ENCODE results near the gene FAM83D.
A peak's percentile ranks its signal among the peaks of the same experiment; 100 is the strongest.

Gene FAM83D

DNA sequence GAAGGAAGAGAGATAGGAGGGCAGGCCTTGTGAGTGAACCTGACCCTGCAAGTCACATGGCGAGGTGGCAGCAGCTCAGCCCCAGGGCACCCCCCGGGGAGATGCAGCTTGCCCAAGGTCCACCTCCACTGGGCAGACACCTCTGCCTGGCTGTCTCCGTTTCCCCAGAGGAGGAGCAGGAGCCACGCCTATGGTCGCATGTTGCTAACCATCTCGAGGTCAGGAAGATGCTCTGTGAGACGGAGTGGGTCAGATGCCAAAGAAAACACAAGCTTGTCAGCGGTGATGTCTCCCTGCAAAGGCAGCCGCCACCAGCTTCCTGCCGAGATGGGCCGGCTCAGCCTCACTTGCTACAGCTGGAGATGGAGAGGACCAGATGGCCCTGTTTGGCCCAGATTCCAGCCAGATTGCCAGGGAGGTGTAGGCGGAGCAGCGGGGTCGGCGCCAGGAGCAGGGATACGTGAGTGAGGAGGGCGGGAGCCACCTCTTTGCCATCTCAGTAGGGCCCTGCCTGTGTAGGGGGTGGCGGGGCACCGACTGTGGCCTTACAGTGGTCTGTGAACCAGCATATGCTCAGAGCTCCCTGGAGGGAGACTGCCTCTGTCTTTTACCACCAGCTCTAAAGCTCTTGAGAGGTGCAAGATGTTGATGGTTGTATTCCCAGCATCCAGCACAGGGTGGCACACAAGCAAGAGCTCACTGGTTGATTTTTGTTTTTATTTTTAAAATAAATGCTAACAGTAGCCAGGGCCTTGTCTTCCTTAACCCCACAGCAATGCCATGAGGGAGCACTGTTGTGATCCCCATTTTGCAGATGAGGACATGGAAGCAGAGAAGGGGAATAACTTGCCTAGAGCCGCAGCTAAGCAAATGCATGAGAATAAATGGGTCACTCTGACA lies 42.9 kb upstream of the FAM83D start:
- H3K4me1 ChIP-seq (ENCODE audit: control insufficient read depth, low read length), result peaks cover 90% of the 10 kb centered on the region
- H3K27ac ChIP-seq (ENCODE audit: low read depth, low read length), result peak overlapping the region; percentile 98
- H3K9me2 ChIP-seq (replicated peaks; ENCODE audit: control insufficient read depth, low read length), result no peaks in the 10 kb centered on the region
- H3K79me2 ChIP-seq (ENCODE audit: control insufficient read depth, low read length), result peaks cover 91% of the 10 kb centered on the region
- no peaks in the 10 kb centered on the region for H3K9me3 ChIP-seq (ENCODE audit: control insufficient read depth, insufficient read depth, low read length)
- H3K27me3 ChIP-seq (ENCODE audit: control insufficient read depth, low read length), result no peaks in the 10 kb centered on the region
- no peak for TF ChIP-seq EZH2phosphoT487 (IDR thresholded peaks at IDR 0.05; ENCODE audit: borderline replicate concordance, low read length)
- TF ChIP-seq, protein P1, sequence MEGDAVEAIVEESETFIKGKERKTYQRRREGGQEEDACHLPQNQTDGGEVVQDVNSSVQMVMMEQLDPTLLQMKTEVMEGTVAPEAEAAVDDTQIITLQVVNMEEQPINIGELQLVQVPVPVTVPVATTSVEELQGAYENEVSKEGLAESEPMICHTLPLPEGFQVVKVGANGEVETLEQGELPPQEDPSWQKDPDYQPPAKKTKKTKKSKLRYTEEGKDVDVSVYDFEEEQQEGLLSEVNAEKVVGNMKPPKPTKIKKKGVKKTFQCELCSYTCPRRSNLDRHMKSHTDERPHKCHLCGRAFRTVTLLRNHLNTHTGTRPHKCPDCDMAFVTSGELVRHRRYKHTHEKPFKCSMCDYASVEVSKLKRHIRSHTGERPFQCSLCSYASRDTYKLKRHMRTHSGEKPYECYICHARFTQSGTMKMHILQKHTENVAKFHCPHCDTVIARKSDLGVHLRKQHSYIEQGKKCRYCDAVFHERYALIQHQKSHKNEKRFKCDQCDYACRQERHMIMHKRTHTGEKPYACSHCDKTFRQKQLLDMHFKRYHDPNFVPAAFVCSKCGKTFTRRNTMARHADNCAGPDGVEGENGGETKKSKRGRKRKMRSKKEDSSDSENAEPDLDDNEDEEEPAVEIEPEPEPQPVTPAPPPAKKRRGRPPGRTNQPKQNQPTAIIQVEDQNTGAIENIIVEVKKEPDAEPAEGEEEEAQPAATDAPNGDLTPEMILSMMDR (IDR thresholded peaks at IDR 0.05; ENCODE audit: low read depth, low read length, poor library complexity, severe bottlenecking), result no peak
- no peaks in the 10 kb centered on the region for H4K20me1 ChIP-seq (ENCODE audit: control insufficient read depth, insufficient read depth, low read depth, low read length)
- H3K4me3 ChIP-seq (ENCODE audit: low read length), result peak overlapping the region; percentile 49
- H3F3A ChIP-seq (ENCODE audit: control insufficient read depth, insufficient read depth), result peaks cover 17% of the 10 kb centered on the region
- H3K36me3 ChIP-seq (ENCODE audit: control insufficient read depth, low read length), result peaks cover 47% of the 10 kb centered on the region
- peak overlapping the region; percentile 59 for H3K4me2 ChIP-seq (ENCODE audit: low read length)

DNA sequence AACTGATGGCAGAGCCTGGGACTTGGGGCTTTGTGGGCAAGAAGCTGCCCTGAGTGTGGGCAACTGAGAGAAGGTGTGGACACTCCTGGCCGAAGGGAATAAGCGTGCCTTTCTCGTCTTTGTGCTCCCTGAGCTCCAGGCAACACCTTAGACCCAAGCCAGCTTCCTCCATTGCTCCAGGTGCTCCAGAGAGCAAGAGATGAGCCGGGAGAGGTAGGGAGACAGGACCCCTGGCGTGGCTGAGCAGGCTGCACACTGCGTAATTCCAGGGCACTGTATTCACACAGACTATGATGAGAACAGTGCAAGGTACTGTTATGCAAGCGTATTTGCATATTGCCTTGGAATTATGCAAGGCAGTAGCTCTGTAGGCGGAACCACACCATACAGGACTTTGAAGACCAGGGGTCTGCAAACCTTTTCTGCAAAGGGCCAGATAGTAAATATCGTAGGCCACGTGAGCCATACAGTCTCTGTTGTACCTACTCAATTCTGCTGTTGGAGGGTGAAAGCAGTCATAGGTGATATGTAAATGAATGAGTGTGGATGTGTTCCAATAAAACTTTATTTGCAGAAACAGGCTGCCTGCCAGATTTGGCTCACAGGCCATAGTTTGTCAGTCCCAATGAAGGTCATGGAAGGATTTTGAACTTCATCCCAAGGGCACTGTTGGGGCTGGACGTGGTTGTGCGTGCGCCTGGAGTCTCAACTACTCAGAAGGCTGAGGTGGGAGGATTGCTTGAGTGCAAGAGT lies 42.1 kb upstream of the FAM83D start:
- peak overlapping the region; percentile 98 for H3K27ac ChIP-seq (ENCODE audit: low read depth, low read length)
- peaks cover 87% of the 10 kb centered on the region for H3K79me2 ChIP-seq (ENCODE audit: control insufficient read depth, low read length)
- no peaks in the 10 kb centered on the region for H3K27me3 ChIP-seq (ENCODE audit: control insufficient read depth, low read length)
- peaks cover 52% of the 10 kb centered on the region for H3K36me3 ChIP-seq (ENCODE audit: control insufficient read depth, low read length)
- no peak for TF ChIP-seq EZH2phosphoT487 (IDR thresholded peaks at IDR 0.05; ENCODE audit: borderline replicate concordance, low read length)
- TF ChIP-seq, protein P1 (IDR thresholded peaks at IDR 0.05; ENCODE audit: low read depth, low read length, poor library complexity, severe bottlenecking), result no peak
- H3K4me3 ChIP-seq (ENCODE audit: low read length), result peak overlapping the region; percentile 49
- no peaks in the 10 kb centered on the region for H3K9me2 ChIP-seq (replicated peaks; ENCODE audit: control insufficient read depth, low read length)
- peaks cover 9% of the 10 kb centered on the region for H3F3A ChIP-seq (ENCODE audit: control insufficient read depth, insufficient read depth)
- no peaks in the 10 kb centered on the region for H3K9me3 ChIP-seq (ENCODE audit: control insufficient read depth, insufficient read depth, low read length)
- H3K4me1 ChIP-seq (ENCODE audit: control insufficient read depth, low read length), result peaks cover 87% of the 10 kb centered on the region
- peak overlapping the region; percentile 59 for H3K4me2 ChIP-seq (ENCODE audit: low read length)
- no peaks in the 10 kb centered on the region for H4K20me1 ChIP-seq (ENCODE audit: control insufficient read depth, insufficient read depth, low read depth, low read length)

DNA sequence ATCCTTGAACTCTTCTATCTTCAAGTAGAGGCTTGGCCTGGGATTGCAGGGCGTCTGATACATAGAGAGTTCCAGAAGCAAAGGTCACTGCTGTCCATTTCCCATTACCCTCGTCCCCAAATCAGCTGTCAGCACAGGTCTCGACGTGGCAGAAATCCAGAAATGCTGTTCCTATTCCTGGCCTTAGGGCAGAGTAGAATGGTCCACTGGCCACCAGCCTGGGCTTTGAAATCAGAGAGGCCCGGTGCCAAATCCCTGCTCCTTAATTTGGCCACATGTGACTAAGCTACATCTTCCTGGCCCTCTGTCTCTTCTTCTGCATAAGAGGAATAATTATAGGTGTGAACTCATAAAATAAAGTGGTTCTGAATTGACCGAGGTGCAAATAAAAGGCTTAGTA lies 40.9 kb upstream of the FAM83D start:
- no peak overlapping the region for H3K27ac ChIP-seq (ENCODE audit: low read depth, low read length)
- peaks cover 79% of the 10 kb centered on the region for H3K79me2 ChIP-seq (ENCODE audit: control insufficient read depth, low read length)
- no peaks in the 10 kb centered on the region for H3K9me2 ChIP-seq (replicated peaks; ENCODE audit: control insufficient read depth, low read length)
- H4K20me1 ChIP-seq (ENCODE audit: control insufficient read depth, insufficient read depth, low read depth, low read length), result no peaks in the 10 kb centered on the region
- TF ChIP-seq EZH2phosphoT487 (IDR thresholded peaks at IDR 0.05; ENCODE audit: borderline replicate concordance, low read length), result no peak
- TF ChIP-seq, protein P1 (IDR thresholded peaks at IDR 0.05; ENCODE audit: low read depth, low read length, poor library complexity, severe bottlenecking), result no peak
- no peaks in the 10 kb centered on the region; the same call in 1 of the 2 replicates for H3F3A ChIP-seq (ENCODE audit: control insufficient read depth, insufficient read depth)
- peaks cover 87% of the 10 kb centered on the region for H3K4me1 ChIP-seq (ENCODE audit: control insufficient read depth, low read length)
- H3K36me3 ChIP-seq (ENCODE audit: control insufficient read depth, low read length), result peaks cover 53% of the 10 kb centered on the region
- no peaks in the 10 kb centered on the region for H3K9me3 ChIP-seq (ENCODE audit: control insufficient read depth, insufficient read depth, low read length)
- H3K27me3 ChIP-seq (ENCODE audit: control insufficient read depth, low read length), result no peaks in the 10 kb centered on the region
- H3K4me3 ChIP-seq (ENCODE audit: low read length), result no peak overlapping the region
- no peak overlapping the region for H3K4me2 ChIP-seq (ENCODE audit: low read length)
